Caco-2 (cell line): ENCODE measurements around the gene CD9. TPM values are rescaled to one million over a fixed set of nuclear protein-coding genes. Genes with fewer than 3 reads are reported as not detected.

ENCODE experiments used
- BruUV-seq: library from RNA; stranded (reverse); fragments of 400-500 nt; replicated peaks from 2 replicates; lab custom pipeline; 2021; lab: Mats Ljungman, UMichigan
- CTCF ChIA-PET: fragments of 300-600 bp; sonication (Branson Sonifier 250); formaldehyde crosslinking; loops from one replicate; lab custom pipeline; 2022; ENCODE audit warnings: antibody characterized with exemption; lab: Charles Lee
- POLR2A ChIA-PET: fragments of 300-600 bp; sonication (Branson Sonifier 250); formaldehyde crosslinking; loops from one replicate; lab custom pipeline; 2022; ENCODE audit warnings: antibody characterized with exemption; lab: Charles Lee
- DNase-seq, 2 experiments: peaks; one replicate each; pipeline versions ENCODE4 v3.0.0 to v3.0.0-alpha.2; 2020 to 2022
- H3K27me3 ChIP-seq: replicated peaks from 2 replicates; pipeline ENCODE4 v1.6.0; 2011; ENCODE audit warnings: low read length; ENCODE audit not compliant: control insufficient read depth, insufficient read depth
- H3K36me3 ChIP-seq: 2 replicates; pipeline ENCODE4 v1.5.1; 2011; ENCODE audit warnings: low read length; ENCODE audit not compliant: control insufficient read depth, insufficient read depth
- H3K4me1 ChIP-seq: fragments of 250-450 bp; sonication (Bioruptor Pico); 2 replicates; pipeline ENCODE4 v1.5.1; 2020; ENCODE audit warnings: mild to moderate bottlenecking
- H3K4me3 ChIP-seq: 2 replicates; pipeline ENCODE4 v1.5.1; 2011; ENCODE audit warnings: low read depth, mild to moderate bottlenecking, control low read depth, low read length
- H3K9me3 ChIP-seq: fragments of 250-450 bp; sonication (Bioruptor Pico); 2 replicates; pipeline ENCODE4 v1.5.1; 2020; ENCODE audit warnings: mild to moderate bottlenecking, moderate library complexity
- H3K27ac Mint-ChIP-seq: one replicate; pipeline ENCODE4 v1.8.0; 2022; ENCODE audit warnings: mixed read lengths; ENCODE audit not compliant: unreplicated experiment
- H3K27me3 Mint-ChIP-seq: one replicate; pipeline ENCODE4 v1.8.0; 2022; ENCODE audit warnings: mixed read lengths; ENCODE audit not compliant: insufficient read depth, unreplicated experiment
- H3K36me3 Mint-ChIP-seq: one replicate; pipeline ENCODE4 v1.8.0; 2022; ENCODE audit warnings: mild to moderate bottlenecking, mixed read lengths; ENCODE audit not compliant: insufficient read depth, unreplicated experiment
- H3K4me1 Mint-ChIP-seq: one replicate; pipeline ENCODE4 v1.8.0; 2022; ENCODE audit warnings: low read depth, mixed read lengths; ENCODE audit not compliant: unreplicated experiment
- H3K4me3 Mint-ChIP-seq: one replicate; pipeline ENCODE4 v1.8.0; 2022; ENCODE audit warnings: mild to moderate bottlenecking, moderate library complexity, mixed read lengths; ENCODE audit not compliant: unreplicated experiment
- H3K9me3 Mint-ChIP-seq: one replicate; pipeline ENCODE4 v1.8.0; 2022; ENCODE audit warnings: mixed read lengths; ENCODE audit not compliant: unreplicated experiment
- intact Hi-C: fragments of 100-400 bp; cut with micrococcal nuclease; formaldehyde crosslinking; loops from one replicate; pipeline ENCODE4 v1.10.0; 2022; ENCODE audit not compliant: unreplicated experiment
- total RNA-seq: library from RNA; stranded (reverse); gene quantifications from 2 replicates; pipeline ENCODE4 v1.2.3, GENCODE V29; 2022
- TF ChIP-seq, protein P1 (sequence below), 2 experiments: fragments of 200-600 bp in 1 of 2; IDR thresholded peaks; 1 replicate in 1 of 2; 2 replicates in 1 of 2; pipeline versions ENCODE4 v1.5.1 to v1.8.0; 2011 to 2022; ENCODE audit warnings: antibody characterized with exemption in 1 of 2, control low read depth in 1 of 2, inconsistent platforms in 1 of 2, low read depth in 1 of 2, low read length in 1 of 2, mild to moderate bottlenecking in 1 of 2, moderate library complexity in 1 of 2; ENCODE audit not compliant: insufficient read depth in 1 of 2, severe bottlenecking in 1 of 2, unreplicated experiment in 1 of 2

Gene CD9
- total RNA-seq, 1 experiment from 2014 or later, result 170 TPM

DNA sequence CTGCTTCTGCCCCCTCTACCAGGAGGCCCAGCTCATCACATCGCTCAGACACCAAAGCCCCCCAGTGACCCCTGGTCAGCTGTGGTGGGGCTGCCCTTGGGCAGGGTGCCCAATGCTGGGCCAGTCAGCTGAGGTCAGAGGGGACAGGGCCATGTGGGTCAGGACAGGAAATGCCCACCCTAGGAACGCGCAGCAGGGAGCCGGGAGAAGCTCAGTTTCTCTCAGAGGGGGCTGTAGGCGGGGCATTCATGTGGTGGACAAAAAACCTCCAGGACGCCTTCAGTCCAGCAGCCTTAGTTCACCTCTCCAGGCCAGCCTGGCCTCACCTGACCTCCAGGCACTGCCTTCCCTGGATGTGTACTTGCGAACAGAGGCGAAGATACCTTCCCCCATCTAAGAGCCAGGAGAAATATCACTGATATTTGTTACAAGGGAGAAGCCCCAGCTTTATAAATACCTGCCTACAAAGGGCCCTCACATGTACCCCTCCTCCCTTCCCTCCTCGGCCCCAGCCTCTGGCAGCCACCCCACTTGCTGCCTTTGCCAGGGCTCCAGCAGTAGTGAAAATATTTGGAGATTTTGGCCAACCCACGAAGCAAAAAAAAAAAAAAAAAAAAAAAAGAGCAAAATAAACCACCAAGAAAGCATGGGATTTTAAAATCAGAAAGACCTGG is 68.4 kb downstream of the CD9 start:
- TF ChIP-seq, protein P1, sequence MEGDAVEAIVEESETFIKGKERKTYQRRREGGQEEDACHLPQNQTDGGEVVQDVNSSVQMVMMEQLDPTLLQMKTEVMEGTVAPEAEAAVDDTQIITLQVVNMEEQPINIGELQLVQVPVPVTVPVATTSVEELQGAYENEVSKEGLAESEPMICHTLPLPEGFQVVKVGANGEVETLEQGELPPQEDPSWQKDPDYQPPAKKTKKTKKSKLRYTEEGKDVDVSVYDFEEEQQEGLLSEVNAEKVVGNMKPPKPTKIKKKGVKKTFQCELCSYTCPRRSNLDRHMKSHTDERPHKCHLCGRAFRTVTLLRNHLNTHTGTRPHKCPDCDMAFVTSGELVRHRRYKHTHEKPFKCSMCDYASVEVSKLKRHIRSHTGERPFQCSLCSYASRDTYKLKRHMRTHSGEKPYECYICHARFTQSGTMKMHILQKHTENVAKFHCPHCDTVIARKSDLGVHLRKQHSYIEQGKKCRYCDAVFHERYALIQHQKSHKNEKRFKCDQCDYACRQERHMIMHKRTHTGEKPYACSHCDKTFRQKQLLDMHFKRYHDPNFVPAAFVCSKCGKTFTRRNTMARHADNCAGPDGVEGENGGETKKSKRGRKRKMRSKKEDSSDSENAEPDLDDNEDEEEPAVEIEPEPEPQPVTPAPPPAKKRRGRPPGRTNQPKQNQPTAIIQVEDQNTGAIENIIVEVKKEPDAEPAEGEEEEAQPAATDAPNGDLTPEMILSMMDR (IDR thresholded peaks at IDR 0.05; ENCODE audit: insufficient read depth in 1 of 2, low read depth in 1 of 2, low read length in 1 of 2, severe bottlenecking in 1 of 2, unreplicated experiment in 1 of 2), result no peak
- no TSS peak for BruUV-seq
- ChIA-PET CTCF (no interaction called here), POLR2A (no interaction called here)
- Mint-ChIP-seq H3K27me3 (no peaks in the 10 kb centered on the region), H3K9me3 (no peaks in the 10 kb centered on the region), H3K4me1 (peaks cover 26% of the 10 kb centered on the region), H3K27ac (no peak overlapping the region), H3K4me3 (no peak overlapping the region), H3K36me3 (no peaks in the 10 kb centered on the region)
- Histone ChIP-seq H3K9me3 (no peaks in the 10 kb centered on the region), H3K27me3 (no peaks in the 10 kb centered on the region), H3K4me3 (no peak overlapping the region), H3K36me3 (no peaks in the 10 kb centered on the region), H3K4me1 (peaks cover 26% of the 10 kb centered on the region)
- intact Hi-C loops, result no loop called here
- DNase-seq, result no peak

DNA sequence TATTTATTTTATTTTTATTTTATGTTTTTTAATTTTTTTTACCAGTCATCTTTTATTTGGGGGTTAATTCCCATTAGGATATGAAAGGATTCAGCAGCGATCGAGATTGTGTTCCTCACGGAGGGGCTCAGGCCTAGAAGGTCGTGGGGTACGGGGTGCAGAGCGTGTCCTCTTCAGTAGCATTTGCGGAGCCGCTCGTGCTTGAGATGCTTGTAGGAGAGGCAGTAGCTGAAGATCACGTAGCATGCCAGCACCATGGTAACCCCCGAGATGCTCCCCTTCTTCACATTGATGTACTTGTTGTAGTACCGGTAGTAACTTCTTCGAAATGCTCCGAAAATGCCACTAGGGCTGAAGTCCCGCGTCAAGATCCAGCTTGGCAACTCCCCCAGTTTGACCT is 69.8 kb downstream of the CD9 start:
- H3K27ac Mint-ChIP-seq, result no peak overlapping the region
- CTCF ChIA-PET, result interaction anchor here (0.6 to 0.7 kb wide), 2 partner anchors 65 to 74 kb away, joined by 3 to 6 read pairs; no protein-coding TSS in a partner anchor
- TF ChIP-seq, protein P1 (IDR thresholded peaks at IDR 0.05; ENCODE audit: insufficient read depth in 1 of 2, low read depth in 1 of 2, low read length in 1 of 2, severe bottlenecking in 1 of 2, unreplicated experiment in 1 of 2), result no peak

DNA sequence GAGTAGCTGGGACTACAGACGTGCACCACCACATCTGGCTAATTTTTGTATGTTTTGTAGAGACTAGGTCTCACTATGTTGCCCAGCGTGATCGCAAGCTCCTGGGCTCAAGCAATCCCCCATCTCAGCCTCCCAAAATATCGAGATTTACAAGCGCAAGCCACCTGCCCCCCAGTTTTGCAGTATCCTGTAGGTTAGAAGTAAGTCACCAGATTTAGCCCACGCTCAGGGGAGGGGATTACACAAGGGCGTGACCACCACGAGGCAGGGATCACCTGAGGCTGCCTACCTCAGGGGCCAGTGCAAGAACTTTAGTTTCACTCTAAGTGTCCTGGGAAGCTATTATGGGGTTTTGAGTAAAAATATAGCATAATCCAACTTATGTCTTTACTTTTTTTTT is 71.1 kb downstream of the CD9 start:
- no TSS peak for BruUV-seq
- H3K36me3 Mint-ChIP-seq, result peaks cover 6% of the 10 kb centered on the region
- CTCF ChIA-PET, result interaction anchor here (0.6 to 1.3 kb wide), 2 partner anchors 14 to 1770 kb away, joined by 3 to 4 read pairs; no protein-coding TSS in a partner anchor
- TF ChIP-seq, protein P1 (IDR thresholded peaks at IDR 0.05; ENCODE audit: insufficient read depth in 1 of 2, low read depth in 1 of 2, low read length in 1 of 2, severe bottlenecking in 1 of 2, unreplicated experiment in 1 of 2), result no peak
- H3K27ac Mint-ChIP-seq, result no peak overlapping the region
- Histone ChIP-seq H3K4me1 (peaks cover 15% of the 10 kb centered on the region), H3K36me3 (no peaks in the 10 kb centered on the region), H3K27me3 (no peaks in the 10 kb centered on the region), H3K4me3 (no peak overlapping the region), H3K9me3 (no peaks in the 10 kb centered on the region)
- no peaks in the 10 kb centered on the region for H3K27me3 Mint-ChIP-seq
- POLR2A ChIA-PET, result interaction anchor here (0.6 kb wide), 1 partner anchor 79 kb away, joined by 6 read pairs; no protein-coding TSS in a partner anchor
- no peak overlapping the region for H3K4me3 Mint-ChIP-seq
- DNase-seq, result no peak
- H3K4me1 Mint-ChIP-seq, result peaks cover 22% of the 10 kb centered on the region
- no peaks in the 10 kb centered on the region for H3K9me3 Mint-ChIP-seq
- intact Hi-C loops, result no loop called here

More for the DNA sequence above, 69.8 kb downstream of the CD9 start:
- Mint-ChIP-seq H3K36me3 (peaks cover 5% of the 10 kb centered on the region), H3K9me3 (no peaks in the 10 kb centered on the region), H3K27me3 (no peaks in the 10 kb centered on the region), H3K4me3 (no peak overlapping the region), H3K4me1 (peaks cover 22% of the 10 kb centered on the region)
- intact Hi-C loops, result no loop called here
- Histone ChIP-seq H3K36me3 (no peaks in the 10 kb centered on the region), H3K4me1 (peaks cover 15% of the 10 kb centered on the region), H3K27me3 (no peaks in the 10 kb centered on the region), H3K9me3 (no peaks in the 10 kb centered on the region), H3K4me3 (no peak overlapping the region)
- no TSS peak for BruUV-seq
- POLR2A ChIA-PET, result interaction anchor here (0.7 kb wide), 1 partner anchor 22 kb away, joined by 7 read pairs; no protein-coding TSS in a partner anchor
- no peak for DNase-seq
